K562 (cell line): Measurements from ENCODE around the gene CDK5RAP3. TPM values are rescaled to one million over a fixed set of nuclear protein-coding genes. Genes with fewer than 3 reads are reported as not detected.

Experiments
- ATF1 ChIP-seq, 2 experiments: fragments of 450-650 bp in 1 of 2; IDR thresholded peaks; 2 replicates each; pipeline ENCODE4 v1.6.1; 2016; ENCODE audit warnings: missing compliant biosample characterization in 1 of 2, missing genetic modification characterization in 1 of 2
- ATF4 ChIP-seq: fragments of 450-650 bp; formaldehyde crosslinking; IDR thresholded peaks from 2 replicates; pipeline ENCODE4 v1.4.0; 2022; ENCODE audit warnings: mild to moderate bottlenecking, moderate library complexity
- BRF1 ChIP-seq: IDR thresholded peaks from 3 replicates; pipeline ENCODE4 v1.6.1; 2011; ENCODE audit warnings: borderline replicate concordance, mild to moderate bottlenecking; ENCODE audit not compliant: insufficient read length; ENCODE audit errors: extremely low read depth
- CREB3L1 ChIP-seq: fragments of 450-650 bp; IDR thresholded peaks from 2 replicates; pipeline ENCODE4 v1.6.1; 2014; ENCODE audit warnings: low read depth, mild to moderate bottlenecking, moderate library complexity, borderline replicate concordance
- FOXA3 ChIP-seq, 2 experiments: fragments of 450-650 bp in 1 of 2; sonication (generic) in 1 of 2; formaldehyde crosslinking; IDR thresholded peaks in 1 of 2; conservative IDR thresholded peaks in 1 of 2; 2 replicates each; pipeline versions ENCODE4 v1.4.0 to v1.8.0; 2020 to 2022; ENCODE audit warnings: mild to moderate bottlenecking in 2 of 2, missing genetic modification reagents in 1 of 2
- IFI16 ChIP-seq: fragments of 250-450 bp; sonication (Bioruptor Pico); IDR thresholded peaks from 2 replicates; pipeline ENCODE4 v2.1.2; 2022; ENCODE audit warnings: mild to moderate bottlenecking, inconsistent platforms
- JUND ChIP-seq, 2 experiments: IDR thresholded peaks; 2 replicates in 1 of 2; 3 replicates in 1 of 2; pipeline ENCODE4 v1.6.1; 2011; ENCODE audit warnings: borderline replicate concordance in 2 of 2, low read depth in 2 of 2, low read length in 2 of 2, improper control_type of control experiment in 1 of 2, missing biosample characterization in 1 of 2, missing genetic modification characterization in 1 of 2, missing genetic modification reagents in 1 of 2
- KDM1A ChIP-seq, 2 experiments: fragments of 450-650 bp; IDR thresholded peaks; 2 replicates each; pipeline ENCODE4 v1.6.1; 2016; ENCODE audit warnings: mild to moderate bottlenecking in 2 of 2
- MAFG ChIP-seq: fragments of 450-650 bp; conservative IDR thresholded peaks from 2 replicates; pipeline ENCODE4 v1.6.1; 2016; ENCODE audit warnings: missing genetic modification characterization, missing compliant biosample characterization
- NCOR1 ChIP-seq: fragments of 450-650 bp; IDR thresholded peaks from 2 replicates; pipeline ENCODE4 v1.6.1; 2016; ENCODE audit warnings: mild to moderate bottlenecking, moderate library complexity
- NFE2L1 ChIP-seq: fragments of 450-650 bp; IDR thresholded peaks from 2 replicates; pipeline ENCODE4 v1.6.1; 2016; ENCODE audit warnings: missing genetic modification characterization, low read depth, mild to moderate bottlenecking, missing compliant biosample characterization, moderate library complexity, borderline replicate concordance
- PTTG1 ChIP-seq: fragments of 450-650 bp; IDR thresholded peaks from 2 replicates; pipeline ENCODE4 v1.6.1; 2016; ENCODE audit warnings: low read depth, mild to moderate bottlenecking, missing genetic modification characterization, missing compliant biosample characterization
- TFAP4 ChIP-seq: sonication (generic); formaldehyde crosslinking; IDR thresholded peaks from 2 replicates; pipeline ENCODE4 v1.8.0; 2022; ENCODE audit warnings: missing genetic modification reagents, mild to moderate bottlenecking, moderate library complexity, borderline replicate concordance
- ZC3H8 ChIP-seq: fragments of 450-650 bp; IDR thresholded peaks from 2 replicates; pipeline ENCODE4 v1.6.1; 2017
- ZFP91 ChIP-seq: sonication (generic); formaldehyde crosslinking; IDR thresholded peaks from 2 replicates; pipeline ENCODE4 v1.8.0; 2022; ENCODE audit warnings: mild to moderate bottlenecking, missing genetic modification reagents
- ZNF217 ChIP-seq: sonication (generic); formaldehyde crosslinking; IDR thresholded peaks from 2 replicates; pipeline ENCODE4 v1.8.0; 2022; ENCODE audit warnings: mild to moderate bottlenecking, missing genetic modification reagents
- ZNF57 ChIP-seq: fragments of 450-650 bp; formaldehyde crosslinking; IDR thresholded peaks from 2 replicates; pipeline ENCODE4 v1.4.0; 2020; ENCODE audit warnings: mild to moderate bottlenecking, moderate library complexity
- ZNF695 ChIP-seq: fragments of 450-650 bp; formaldehyde crosslinking; IDR thresholded peaks from 2 replicates; pipeline ENCODE4 v1.4.0; 2020; ENCODE audit warnings: mild to moderate bottlenecking, moderate library complexity
- polyA plus RNA-seq, 8 experiments: library from polyadenylated mRNA; depleted of rRNA in 4 of 8; stranded (reverse) in 5 of 8; unstranded in 3 of 8; fragments of >200 nt; fragmentation: Nextera tagmentation in 2 of 8; fragmentation: Illumina TruSeq in 1 of 8; extraction: Ambion mirVana in 2 of 8; extraction: Trizol in 1 of 8; gene quantifications; 2 replicates each; pipeline versions ENCODE4 v1.2.1 to v1.2.3, GENCODE V29; 2011 to 2014; ENCODE audit warnings: inconsistent platforms in 1 of 8, missing spikeins in 1 of 8
- total RNA-seq, 7 experiments: library from RNA; depleted of rRNA in 6 of 7; stranded (reverse); fragments of >200 nt in 6 of 7; fragmentation: Illumina TruSeq in 2 of 7; extraction: Trizol in 2 of 7; gene quantifications; 2 replicates each; pipeline versions ENCODE4 v1.2.1 to v1.2.3, GENCODE V29; 2011 to 2021; ENCODE audit warnings: low replicate concordance in 1 of 7
- TF ChIP-seq, protein P1 (sequence below): fragments of 450-650 bp; IDR thresholded peaks from 2 replicates; pipeline ENCODE4 v1.6.1; 2016; ENCODE audit warnings: antibody characterized with exemption
- TF ChIP-seq, protein P2 (sequence below): fragments of 450-650 bp; IDR thresholded peaks from 2 replicates; pipeline ENCODE4 v1.6.1; 2017; ENCODE audit warnings: antibody characterized with exemption

The CDK5RAP3 gene
- total and polyA plus RNA-seq, 9 of the 15 experiments (the other 6 are each of a cell fraction or from before 2014, with no cell fraction given): 44.2 to 202 (median 91.5) TPM

DNA sequence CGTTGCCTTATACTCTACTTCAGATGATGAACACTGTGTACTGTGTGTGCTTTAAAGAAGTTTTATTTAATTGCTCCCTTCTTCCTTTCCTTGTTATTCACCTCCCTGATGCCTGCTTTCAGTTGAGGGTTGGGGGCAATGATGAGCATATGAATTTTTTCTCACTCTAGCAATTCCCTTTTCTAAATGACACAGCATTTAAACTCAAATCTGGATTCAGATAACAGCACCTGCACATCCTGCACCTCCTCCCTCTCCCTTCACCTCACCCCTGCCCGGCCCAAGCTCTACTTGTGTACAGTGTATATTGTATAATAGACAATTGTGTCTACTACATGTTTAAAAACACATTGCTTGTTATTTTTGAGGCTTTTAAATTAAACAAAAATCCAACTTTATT is 42.5 kb upstream of the CDK5RAP3 start (continued):
- TF ChIP-seq TFAP4 (CRISPR knock-in tag) (no peak), KDM1A (IDR thresholded peaks at IDR 0.05) (peak; percentile 60 to 62), ZNF217 (CRISPR knock-in tag) (no peak), JUND (IDR thresholded peaks at IDR 0.05; ENCODE audit: borderline replicate concordance, low read depth, low read length) (no peak), JUND (tag; IDR thresholded peaks at IDR 0.05; ENCODE audit: borderline replicate concordance, low read depth, low read length) (no peak), IFI16 (CRISPR knock-in tag) (no peak), ZNF695 (CRISPR knock-in tag) (no peak), PTTG1 (tag) (no peak), CREB3L1 (no peak), ZNF57 (CRISPR knock-in tag) (no peak), ATF4 (CRISPR knock-in tag) (no peak), FOXA3 (CRISPR knock-in tag; conservative IDR thresholded peaks at IDR 0.05 in 1 of 2, IDR thresholded peaks at IDR 0.05 in 1 of 2) (no peak), ZC3H8 (no peak), NFE2L1 (tag) (peak; percentile 76), ZFP91 (no peak), BRF1 (no peak), NCOR1 (peak; percentile 16; the same call in 1 of the 2 replicates), ATF1 (CRISPR knock-in tag; IDR thresholded peaks at IDR 0.05) (no peak), ATF1 (tag; IDR thresholded peaks at IDR 0.05) (no peak), MAFG (tag) (peak; percentile 80)
- TF ChIP-seq, protein P1, sequence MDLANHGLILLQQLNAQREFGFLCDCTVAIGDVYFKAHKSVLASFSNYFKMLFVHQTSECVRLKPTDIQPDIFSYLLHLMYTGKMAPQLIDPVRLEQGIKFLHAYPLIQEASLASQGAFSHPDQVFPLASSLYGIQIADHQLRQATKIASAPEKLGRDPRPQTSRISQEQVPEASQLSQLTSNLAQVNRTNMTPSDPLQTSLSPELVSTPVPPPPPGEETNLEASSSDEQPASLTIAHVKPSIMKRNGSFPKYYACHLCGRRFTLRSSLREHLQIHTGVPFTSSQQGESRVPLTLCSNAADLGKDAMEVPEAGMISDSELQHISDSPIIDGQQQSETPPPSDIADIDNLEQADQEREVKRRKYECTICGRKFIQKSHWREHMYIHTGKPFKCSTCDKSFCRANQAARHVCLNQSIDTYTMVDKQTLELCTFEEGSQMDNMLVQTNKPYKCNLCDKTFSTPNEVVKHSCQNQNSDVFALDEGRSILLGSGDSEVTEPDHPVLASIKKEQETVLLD: no peak
- TF ChIP-seq, protein P2, sequence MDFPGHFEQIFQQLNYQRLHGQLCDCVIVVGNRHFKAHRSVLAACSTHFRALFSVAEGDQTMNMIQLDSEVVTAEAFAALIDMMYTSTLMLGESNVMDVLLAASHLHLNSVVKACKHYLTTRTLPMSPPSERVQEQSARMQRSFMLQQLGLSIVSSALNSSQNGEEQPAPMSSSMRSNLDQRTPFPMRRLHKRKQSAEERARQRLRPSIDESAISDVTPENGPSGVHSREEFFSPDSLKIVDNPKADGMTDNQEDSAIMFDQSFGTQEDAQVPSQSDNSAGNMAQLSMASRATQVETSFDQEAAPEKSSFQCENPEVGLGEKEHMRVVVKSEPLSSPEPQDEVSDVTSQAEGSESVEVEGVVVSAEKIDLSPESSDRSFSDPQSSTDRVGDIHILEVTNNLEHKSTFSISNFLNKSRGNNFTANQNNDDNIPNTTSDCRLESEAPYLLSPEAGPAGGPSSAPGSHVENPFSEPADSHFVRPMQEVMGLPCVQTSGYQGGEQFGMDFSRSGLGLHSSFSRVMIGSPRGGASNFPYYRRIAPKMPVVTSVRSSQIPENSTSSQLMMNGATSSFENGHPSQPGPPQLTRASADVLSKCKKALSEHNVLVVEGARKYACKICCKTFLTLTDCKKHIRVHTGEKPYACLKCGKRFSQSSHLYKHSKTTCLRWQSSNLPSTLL: no peak
